HG02852 (cell line): ENCODE data around the gene ANO7.
"Not testable (repeated sequence)": the region's sequence is repeated elsewhere in the genome, so short reads cannot be mapped to it uniquely, and the experiment has no call there.

Experiments
- ATAC-seq: cut with Tn5 transposase; IDR thresholded peaks from one replicate; pipeline ENCODE4 v1.9.1; 2021; ENCODE audit warnings: mild to moderate bottlenecking, moderate library complexity; ENCODE audit not compliant: unreplicated experiment

The ANO7 gene

GRCh38 chr2:241189093-241189855 is 797 bp downstream of the ANO7 start:
- no peak for ATAC-seq

DNA sequence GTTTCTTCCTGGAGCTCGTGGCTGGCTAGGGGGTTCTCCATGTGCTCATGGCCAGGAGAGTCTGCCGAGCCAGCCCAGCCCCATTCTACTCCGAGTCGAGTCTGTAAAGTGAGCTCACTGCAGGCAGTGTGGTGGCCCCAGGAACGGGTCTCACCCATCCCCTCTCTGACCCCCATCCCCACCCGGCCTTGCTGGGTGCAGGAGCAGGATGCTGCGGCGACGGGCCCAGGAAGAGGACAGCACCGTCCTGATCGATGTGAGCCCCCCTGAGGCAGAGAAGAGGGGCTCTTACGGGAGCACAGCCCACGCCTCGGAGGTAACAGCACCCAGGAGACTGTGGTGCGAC is 1.4 kb downstream of the ANO7 start:
- ATAC-seq = no peak

GRCh38 chr2:241190291-241190981 is 2.0 kb downstream of the ANO7 start:
- ATAC-seq = no peak

- ATAC-seq = no peak
These were observed 2.6 kb downstream of the ANO7 start for GRCh38 chr2:241191081-241191480.

DNA sequence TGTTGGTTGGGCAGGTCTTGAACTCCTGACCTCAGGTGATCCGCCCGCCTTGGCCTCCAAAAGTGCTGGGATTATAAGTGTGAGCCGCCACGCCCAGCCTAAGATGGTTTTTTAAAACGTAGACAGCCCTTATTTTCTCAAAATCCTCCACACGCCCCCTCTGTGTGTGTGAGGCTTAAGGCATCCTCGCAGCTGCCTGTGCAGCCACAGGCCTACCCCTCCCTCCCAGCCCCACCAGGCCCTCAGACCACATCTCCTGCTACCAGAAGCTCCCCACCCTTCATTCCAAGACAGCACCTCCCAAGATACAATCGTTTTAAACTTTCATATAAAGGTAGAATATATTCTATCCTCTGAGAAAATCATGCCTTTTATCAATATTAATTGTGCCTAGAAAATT is 4.8 kb downstream of the ANO7 start:
- no peak for ATAC-seq

DNA sequence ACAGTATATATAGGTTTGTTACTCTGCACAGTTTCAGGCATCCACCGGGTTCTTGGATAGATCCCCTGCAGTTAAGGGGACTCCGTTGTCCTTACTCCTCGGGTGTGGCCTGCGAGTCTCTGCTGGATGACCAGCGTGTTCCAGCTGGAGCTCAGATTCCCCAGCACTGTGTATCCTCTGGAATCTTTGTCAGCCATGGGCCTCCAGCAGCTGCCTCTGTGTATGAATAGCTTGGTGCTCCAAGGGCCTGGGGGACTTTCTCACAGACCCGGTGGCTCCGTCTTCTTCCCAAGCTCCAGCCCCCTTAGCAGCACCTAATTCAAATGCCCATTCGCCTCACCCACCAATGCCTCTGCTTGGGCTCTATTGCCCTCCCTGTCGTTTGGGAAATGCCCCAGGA is 6.3 kb downstream of the ANO7 start:
- no peak for ATAC-seq

- no peak for ATAC-seq
These were observed 7.1 kb downstream of the ANO7 start for GRCh38 chr2:241195506-241196130.

- ATAC-seq = not testable (repeated sequence)
These were observed 8.8 kb downstream of the ANO7 start for GRCh38 chr2:241197246-241197645.

DNA sequence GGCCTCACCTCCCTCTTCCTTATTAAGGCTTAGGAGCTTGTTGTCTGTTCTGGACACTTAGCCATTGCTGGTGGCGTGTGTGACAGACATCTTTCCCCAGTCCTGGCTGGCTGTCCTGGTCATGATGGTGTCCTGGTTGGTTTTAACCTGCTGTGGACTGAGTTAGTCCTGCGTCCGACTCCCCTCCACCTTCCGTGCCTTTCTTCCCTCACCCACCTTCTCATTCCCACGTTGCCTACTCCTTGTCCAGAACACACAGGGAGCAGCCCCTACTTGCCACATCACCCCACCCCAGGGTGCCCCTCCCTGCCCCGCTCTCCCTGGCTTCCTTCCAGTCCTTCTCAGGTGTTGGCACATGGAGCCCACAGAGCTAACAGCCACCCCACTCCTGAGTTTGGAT is 9.5 kb downstream of the ANO7 start:
- no peak for ATAC-seq

GRCh38 chr2:241198381-241199279 is 10.2 kb downstream of the ANO7 start:
- no peak for ATAC-seq

DNA sequence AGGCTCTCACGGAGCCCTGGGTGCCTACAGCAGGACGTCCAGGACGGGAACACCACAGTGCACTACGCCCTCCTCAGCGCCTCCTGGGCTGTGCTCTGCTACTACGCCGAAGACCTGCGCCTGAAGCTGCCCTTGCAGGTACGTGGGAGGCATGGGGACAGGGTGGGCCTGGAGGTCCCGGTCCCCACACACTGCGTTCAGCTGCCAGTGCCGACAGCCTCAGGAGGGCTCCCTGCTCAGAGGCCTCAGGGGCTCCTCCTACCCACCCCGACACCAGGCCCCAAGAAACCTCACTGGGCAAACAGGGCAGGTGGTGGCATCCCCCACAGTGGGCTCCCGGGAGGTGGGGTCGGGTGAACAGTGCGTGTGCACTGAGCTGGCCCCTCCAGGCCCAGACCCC is 10.8 kb downstream of the ANO7 start:
- ATAC-seq = no peak

- no peak for ATAC-seq
These were observed 11.7 kb downstream of the ANO7 start for GRCh38 chr2:241199897-241200821.

DNA sequence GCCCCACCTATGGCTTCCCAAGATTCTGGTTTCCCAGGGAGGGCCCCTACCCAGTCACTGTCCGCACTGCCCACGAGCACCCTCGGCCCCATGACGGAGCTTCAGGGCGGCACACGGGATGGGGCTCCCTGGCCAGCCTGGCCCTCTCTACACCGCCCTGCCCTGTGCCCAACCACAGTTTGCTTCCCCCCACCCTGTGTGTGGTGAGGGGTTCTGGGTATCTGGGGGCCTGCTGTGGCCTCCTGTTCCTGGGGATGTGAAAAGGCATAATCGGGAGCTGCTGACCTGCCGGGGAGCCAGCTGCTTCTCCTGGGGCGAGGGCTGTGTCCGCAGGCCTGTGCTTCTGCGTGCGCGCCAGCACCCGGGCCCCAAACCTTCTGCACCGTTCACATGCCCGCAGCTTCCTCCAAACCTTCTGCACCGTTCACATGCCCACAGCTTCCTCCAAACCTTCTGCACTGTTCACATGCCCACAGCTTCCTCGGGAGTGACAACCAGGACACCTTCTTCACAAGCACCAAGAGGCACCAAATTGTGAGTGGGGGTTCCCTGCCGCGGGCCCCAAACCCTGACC is 12.4 kb downstream of the ANO7 start:
- ATAC-seq = no peak

DNA sequence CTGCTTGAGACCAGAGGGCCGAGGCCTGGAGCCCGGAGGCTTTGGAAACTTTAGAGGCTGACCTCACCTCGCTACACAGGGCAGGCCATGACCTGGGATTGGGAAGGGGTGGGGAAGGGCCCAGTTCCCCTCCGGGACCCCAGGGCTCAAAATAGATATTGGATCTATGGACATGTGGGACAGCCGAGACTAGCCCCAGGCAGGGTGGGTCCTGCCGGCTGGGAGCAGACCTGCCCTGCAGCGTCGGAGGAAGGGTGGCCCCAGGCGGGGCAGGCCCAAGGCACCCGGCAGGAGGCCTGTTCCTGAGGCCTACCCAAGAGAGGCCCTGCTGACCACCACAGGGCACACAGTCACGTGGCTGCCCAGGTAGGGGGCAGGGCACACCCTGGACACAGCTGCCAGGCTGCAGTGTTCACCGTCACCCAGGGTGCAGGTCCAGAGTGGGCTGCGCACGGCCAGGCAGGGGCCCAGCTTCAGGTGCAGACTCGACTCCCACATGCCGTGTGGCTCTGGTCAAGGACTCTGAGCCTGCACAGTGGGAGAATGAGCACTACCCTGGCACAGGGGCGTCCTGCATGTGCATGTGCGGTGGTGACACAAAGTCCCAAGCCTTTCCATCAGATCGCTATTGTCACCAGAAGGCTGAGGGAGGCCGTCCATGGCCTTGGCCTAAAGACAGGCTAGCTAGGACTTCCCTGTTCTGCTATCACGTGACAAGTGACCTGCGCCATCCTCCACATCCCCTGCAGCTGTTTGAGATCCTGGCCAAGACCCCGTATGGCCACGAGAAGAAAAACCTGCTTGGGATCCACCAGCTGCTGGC is 13.2 kb downstream of the ANO7 start:
- ATAC-seq = no peak

DNA sequence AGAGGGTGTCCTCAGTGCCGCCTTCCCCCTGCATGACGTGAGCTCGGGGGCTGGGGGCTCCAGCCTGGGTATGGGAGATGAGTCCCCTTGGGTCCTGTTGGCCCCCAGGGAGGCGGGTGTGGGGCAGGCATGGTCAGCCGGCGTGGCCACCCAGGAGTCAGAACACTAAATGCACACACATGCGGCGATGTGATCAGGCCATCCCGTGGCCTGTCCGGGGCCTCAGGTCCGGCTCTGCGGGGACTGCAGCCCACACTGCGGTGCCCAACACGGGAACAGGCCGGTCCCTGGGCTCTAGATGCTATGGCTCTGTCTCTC is 13.8 kb downstream of the ANO7 start:
- no peak for ATAC-seq

DNA sequence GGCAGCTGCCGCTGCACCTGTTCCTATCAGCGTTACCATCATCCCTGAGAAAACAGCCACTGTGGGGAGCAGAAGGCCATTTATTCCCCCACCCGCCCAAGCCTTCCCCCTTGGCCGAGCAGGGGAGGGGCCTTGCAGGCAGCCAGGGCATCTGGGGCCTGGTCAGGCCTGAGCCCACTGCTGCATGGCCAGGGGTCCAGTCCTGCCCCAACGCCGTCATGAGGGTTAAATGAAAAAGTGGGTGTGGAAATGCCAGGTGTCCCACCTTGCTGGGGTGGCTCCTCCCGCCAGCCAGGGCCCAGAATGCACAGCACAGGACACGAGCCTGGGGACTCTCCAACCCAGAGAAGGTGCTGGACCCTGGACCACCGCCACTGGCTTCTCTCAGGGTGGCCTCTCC is 14.2 kb downstream of the ANO7 start:
- ATAC-seq = no peak

GRCh38 chr2:241203218-241204009 is 14.9 kb downstream of the ANO7 start:
- ATAC-seq = no peak

GRCh38 chr2:241204010-241204384 is 15.5 kb downstream of the ANO7 start:
- no peak for ATAC-seq
